Body of pancreas (tissue), 4 donors: ENCODE data around the gene AGRN. TPM values are rescaled to one million over a fixed set of nuclear protein-coding genes. Genes with fewer than 3 reads are reported as not detected.

Source experiments
- ATAC-seq: fragments of 150-250 bp; one replicate; pipeline ENCODE4 v1.9.1; 2016
- DNase-seq, 4 donors: peaks; one replicate each; pipeline ENCODE4 v3.0.0-alpha.2; 2019
- H3K27ac ChIP-seq, 4 donors: fragments of 200-600 bp; sonication (generic); 1 replicate in 3 of 4; 2 replicates in 1 of 4; pipeline versions ENCODE4 v1.5.1 to v1.6.1; 2016 to 2019; ENCODE audit warnings: mild to moderate bottlenecking in 1 of 4, mixed read lengths in 1 of 4, moderate library complexity in 1 of 4
- H3K27me3 ChIP-seq, 2 donors: fragments of 200-600 bp; sonication (generic); one replicate each; pipeline ENCODE4 v1.6.0; 2016; ENCODE audit warnings: mild to moderate bottlenecking in 1 of 2
- H3K36me3 ChIP-seq, 2 donors: fragments of 200-600 bp; sonication (generic); replicated peaks in 1 of 2; 2 replicates each; pipeline ENCODE4 v1.5.1; 2016; ENCODE audit warnings: low read depth in 2 of 2; ENCODE audit not compliant: insufficient read depth in 1 of 2
- H3K4me1 ChIP-seq: fragments of 200-600 bp; sonication (generic); one replicate; pipeline ENCODE4 v1.6.0; 2016
- H3K4me3 ChIP-seq, 2 donors: fragments of 200-600 bp; sonication (generic); 1 replicate in 1 of 2; 2 replicates in 1 of 2; pipeline ENCODE4 v1.5.1; 2016 to 2019
- H3K9me3 ChIP-seq, 3 donors: fragments of 200-600 bp; sonication (generic); 1 replicate in 2 of 3; 2 replicates in 1 of 3; pipeline ENCODE4 v1.5.1; 2016
- POLR2A ChIP-seq, 3 donors: fragments of 450-650 bp; IDR thresholded peaks; one replicate each; pipeline ENCODE4 v1.6.1; 2016; ENCODE audit warnings: antibody characterized with exemption in 3 of 3, mild to moderate bottlenecking in 2 of 3
- WGBS, 2 donors: methylation state at CpG; one replicate each; pipeline ENCODE4 v1.1.5; 2017; 5-methylcytosine and 5-hydroxymethylcytosine counted together
- intact Hi-C: fragments of 100-400 bp; cut with DNase I; formaldehyde crosslinking; loops from one replicate; pipeline ENCODE4 v1.15.1; 2023
- total RNA-seq, 2 donors: library from RNA; depleted of rRNA; stranded (reverse); fragments of >200 nt; gene quantifications; one replicate each; pipeline ENCODE4 v1.1.0, GENCODE V29; 2016
- TF ChIP-seq, protein P1 (sequence below), 7 experiments: fragments of 450-650 bp in 4 of 7; fragments of 200-600 bp in 3 of 7; sonication (generic) in 3 of 7; IDR thresholded peaks; one replicate each; pipeline ENCODE4 v1.5.1; 2016 to 2019; ENCODE audit warnings: antibody characterized with exemption in 7 of 7

The AGRN gene
- total RNA-seq, 2 donors from 2014 or later = 85.1 to 241 TPM

DNA sequence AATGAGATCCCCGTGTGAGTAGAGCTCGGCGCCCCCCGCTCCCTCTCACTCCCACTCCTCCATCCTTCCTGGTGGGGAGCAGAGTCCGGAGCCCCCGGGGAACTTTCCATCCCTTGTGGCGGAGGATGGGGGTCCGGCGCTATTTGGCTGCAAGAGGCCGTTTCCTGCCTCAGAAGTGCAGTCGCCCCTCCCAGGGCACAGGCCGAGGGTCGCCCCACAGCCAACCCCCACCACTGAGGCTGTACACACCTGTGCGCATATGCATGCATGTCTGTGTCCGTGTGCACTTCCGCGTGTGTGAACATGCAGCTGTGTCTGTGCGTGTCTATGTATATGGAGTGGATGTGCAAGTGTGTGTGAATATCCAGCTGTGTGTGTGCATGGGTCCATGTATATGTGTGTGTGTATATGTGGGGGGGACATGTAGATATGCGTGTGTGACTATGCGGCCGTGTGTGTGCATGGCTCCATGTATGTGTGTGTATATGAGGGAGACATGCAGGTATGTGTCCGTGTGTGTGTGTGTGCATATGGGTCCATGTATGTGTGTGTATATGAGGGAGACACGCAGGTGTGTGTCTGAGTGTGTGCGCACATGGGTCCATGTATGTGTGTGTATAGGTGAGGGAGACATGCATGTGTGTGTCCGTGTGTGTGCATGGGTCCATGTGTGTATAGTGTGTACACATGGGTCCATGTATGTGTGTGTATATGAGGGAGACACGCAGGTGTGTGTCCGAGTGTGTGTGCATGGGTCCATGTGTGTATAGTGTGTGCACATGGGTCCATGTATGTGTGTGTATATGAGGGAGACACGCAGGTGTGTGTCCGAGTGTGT is 32.3 kb downstream of the AGRN start:
- intact Hi-C loops = no loop called here
- no peak overlapping the region for H3K4me3 ChIP-seq
- DNase-seq (no peak), ATAC-seq (no peak)
- no peak overlapping the region for H3K27ac ChIP-seq
- TF ChIP-seq POLR2A (IDR thresholded peaks at IDR 0.05) = no peak
- TF ChIP-seq, protein P1, sequence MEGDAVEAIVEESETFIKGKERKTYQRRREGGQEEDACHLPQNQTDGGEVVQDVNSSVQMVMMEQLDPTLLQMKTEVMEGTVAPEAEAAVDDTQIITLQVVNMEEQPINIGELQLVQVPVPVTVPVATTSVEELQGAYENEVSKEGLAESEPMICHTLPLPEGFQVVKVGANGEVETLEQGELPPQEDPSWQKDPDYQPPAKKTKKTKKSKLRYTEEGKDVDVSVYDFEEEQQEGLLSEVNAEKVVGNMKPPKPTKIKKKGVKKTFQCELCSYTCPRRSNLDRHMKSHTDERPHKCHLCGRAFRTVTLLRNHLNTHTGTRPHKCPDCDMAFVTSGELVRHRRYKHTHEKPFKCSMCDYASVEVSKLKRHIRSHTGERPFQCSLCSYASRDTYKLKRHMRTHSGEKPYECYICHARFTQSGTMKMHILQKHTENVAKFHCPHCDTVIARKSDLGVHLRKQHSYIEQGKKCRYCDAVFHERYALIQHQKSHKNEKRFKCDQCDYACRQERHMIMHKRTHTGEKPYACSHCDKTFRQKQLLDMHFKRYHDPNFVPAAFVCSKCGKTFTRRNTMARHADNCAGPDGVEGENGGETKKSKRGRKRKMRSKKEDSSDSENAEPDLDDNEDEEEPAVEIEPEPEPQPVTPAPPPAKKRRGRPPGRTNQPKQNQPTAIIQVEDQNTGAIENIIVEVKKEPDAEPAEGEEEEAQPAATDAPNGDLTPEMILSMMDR (IDR thresholded peaks at IDR 0.05) = no peak
- H3K9me3 ChIP-seq = no peaks in the 10 kb centered on the region
- H3K27me3 ChIP-seq = no peaks in the 10 kb centered on the region
- H3K36me3 ChIP-seq = no peaks in the 10 kb centered on the region
- 92% methylated on average over 29 of the region's 29 CpGs for WGBS, 2 donors
- H3K4me1 ChIP-seq = no peaks in the 10 kb centered on the region

DNA sequence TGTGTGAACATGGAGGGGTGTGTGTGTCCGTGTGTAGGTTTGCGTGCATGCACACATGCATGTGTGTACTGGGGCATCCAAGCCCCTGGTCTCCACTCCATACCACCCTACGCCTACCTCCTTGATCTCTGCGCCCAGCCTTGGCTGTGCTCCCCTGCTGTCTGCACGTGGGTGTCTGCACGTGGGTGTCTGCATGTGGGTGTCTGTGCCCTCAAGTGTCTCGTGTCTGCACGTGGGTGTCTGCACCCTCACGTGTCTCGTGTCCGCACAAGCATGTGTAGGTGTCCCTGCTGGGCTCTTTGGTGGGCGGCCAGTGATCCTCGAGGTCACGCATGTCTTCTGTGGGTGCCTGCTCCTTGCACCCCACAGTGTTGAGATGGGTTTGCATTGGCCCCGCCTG is 33.1 kb downstream of the AGRN start:
- Histone ChIP-seq H3K27ac (no peak overlapping the region), H3K4me1 (peaks cover 1% of the 10 kb centered on the region), H3K27me3 (no peaks in the 10 kb centered on the region), H3K9me3 (no peaks in the 10 kb centered on the region), H3K4me3 (no peak overlapping the region), H3K36me3 (no peaks in the 10 kb centered on the region)
- TF ChIP-seq, protein P1 (IDR thresholded peaks at IDR 0.05) = no peak
- no peak for TF ChIP-seq POLR2A (IDR thresholded peaks at IDR 0.05)
- intact Hi-C loops = no loop called here
- ATAC-seq = no peak
- DNase-seq = no peak
- WGBS, 2 donors = 92 to 94% methylated on average over 6 to 12 of the region's 15 CpGs

DNA sequence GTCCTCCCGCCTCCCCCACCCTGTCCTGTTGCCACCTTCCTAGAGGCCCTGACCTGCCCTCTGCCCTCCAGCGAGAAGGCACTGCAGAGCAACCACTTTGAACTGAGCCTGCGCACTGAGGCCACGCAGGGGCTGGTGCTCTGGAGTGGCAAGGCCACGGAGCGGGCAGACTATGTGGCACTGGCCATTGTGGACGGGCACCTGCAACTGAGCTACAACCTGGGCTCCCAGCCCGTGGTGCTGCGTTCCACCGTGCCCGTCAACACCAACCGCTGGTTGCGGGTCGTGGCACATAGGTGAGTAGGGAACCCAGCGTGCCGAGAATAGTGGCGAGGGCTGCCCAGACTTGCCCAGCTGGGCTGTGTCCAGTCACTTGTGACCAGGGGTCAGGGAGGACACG is 33.8 kb downstream of the AGRN start:
- Histone ChIP-seq H3K27me3 (peaks cover 0 to 6% of the 10 kb centered on the region in 2 donors), H3K4me3 (no peak overlapping the region), H3K27ac (no peak overlapping the region), H3K36me3 (no peaks in the 10 kb centered on the region), H3K9me3 (no peaks in the 10 kb centered on the region), H3K4me1 (peaks cover 8% of the 10 kb centered on the region)
- 95 to 99% methylated on average over 11 to 18 of the region's 18 CpGs for WGBS, 2 donors
- DNase-seq (no peak), ATAC-seq (no peak)
- TF ChIP-seq, protein P1 (IDR thresholded peaks at IDR 0.05) = no peak
- no peak for TF ChIP-seq POLR2A (IDR thresholded peaks at IDR 0.05)
- intact Hi-C loops = no loop called here

DNA sequence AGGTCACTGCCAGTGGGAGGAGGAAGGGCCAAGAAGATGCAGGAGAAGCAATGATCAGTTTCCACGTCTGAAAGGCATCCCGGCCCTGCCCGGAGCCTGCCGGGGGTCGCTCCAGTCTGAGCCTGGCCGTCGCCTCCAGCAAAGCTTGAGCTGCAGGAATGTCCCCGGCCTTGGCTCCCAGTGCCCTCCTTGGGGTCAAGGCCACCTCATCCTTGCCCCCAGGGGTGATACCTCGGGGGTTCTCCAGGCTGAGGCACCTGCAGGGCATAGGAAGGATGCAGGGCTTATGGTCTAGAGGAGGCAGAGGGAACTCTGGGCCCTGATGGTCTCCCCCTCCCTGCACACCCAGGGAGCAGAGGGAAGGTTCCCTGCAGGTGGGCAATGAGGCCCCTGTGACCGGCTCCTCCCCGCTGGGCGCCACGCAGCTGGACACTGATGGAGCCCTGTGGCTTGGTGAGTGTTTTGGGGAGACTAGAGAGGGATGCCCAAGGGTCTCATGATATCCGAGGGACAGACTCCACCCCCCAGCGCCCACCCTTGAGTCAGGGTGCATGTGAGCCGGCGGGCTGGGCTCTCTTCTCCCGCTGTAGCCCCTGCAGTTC is 34.3 kb downstream of the AGRN start:
- no peaks in the 10 kb centered on the region for H3K36me3 ChIP-seq
- TF ChIP-seq, protein P1 (IDR thresholded peaks at IDR 0.05) = no peak
- TF ChIP-seq POLR2A (IDR thresholded peaks at IDR 0.05) = no peak
- DNase-seq (no peak), ATAC-seq (no peak)
- intact Hi-C loops = no loop called here
- H3K4me1 ChIP-seq = peaks cover 13% of the 10 kb centered on the region
- H3K4me3 ChIP-seq = no peak overlapping the region
- WGBS, 2 donors = 77 to 85% methylated on average over 4 to 15 of the region's 18 CpGs
- H3K27ac ChIP-seq = no peak overlapping the region
- peaks cover 0 to 7% of the 10 kb centered on the region in 2 donors for H3K27me3 ChIP-seq
- no peaks in the 10 kb centered on the region for H3K9me3 ChIP-seq
